HepG2 (cell line): ENCODE measurements around the gene CTSD. TPM values are rescaled to one million over a fixed set of nuclear protein-coding genes. Genes with fewer than 3 reads are reported as not detected.

ENCODE experiments used
- ATAC-seq: fragments of 200-7000 bp; cut with Tn5 transposase; 3 replicates; pipeline ENCODE4 v1.9.1; 2020; ENCODE audit warnings: mild to moderate bottlenecking, moderate library complexity
- BruUV-seq: library from RNA; stranded (reverse); fragments of 400-500 nt; replicated peaks from 2 replicates; lab custom pipeline; 2021; lab: Mats Ljungman, UMichigan
- CTCF ChIA-PET: fragments of 300-600 bp; formaldehyde crosslinking; extraction: SDS; loops from one replicate; lab custom pipeline; 2021; ENCODE audit warnings: low total read pairs, inconsistent platforms, low intra/inter-chr PET ratio; lab: Yijun Ruan, JAX
- POLR2A ChIA-PET: fragments of 350-600 bp; sonication (Branson Sonifier 250); formaldehyde crosslinking; loops from one replicate; lab custom pipeline; 2020; ENCODE audit warnings: antibody characterized with exemption, inconsistent platforms; lab: Yijun Ruan, JAX
- DNase-seq: peaks from one replicate; pipeline ENCODE4 v3.0.0-alpha.2; 2015; ENCODE audit warnings: low spot score
- FAIRE-seq: peaks from 3 replicates; lab custom pipeline; 2011; peaks lifted over from hg19 to GRCh38; lab: Jason Lieb, UNC
- H2AFZ ChIP-seq: one replicate; pipeline ENCODE4 v1.6.1; 2011; ENCODE audit warnings: low read length, inconsistent platforms
- H3K27ac ChIP-seq: fragments of 300-600 bp; 3 replicates; pipeline ENCODE4 v1.8.0; 2011; ENCODE audit warnings: mixed run types, mild to moderate bottlenecking, mixed read lengths, low read length, inconsistent platforms; ENCODE audit not compliant: insufficient read depth; ENCODE audit errors: extremely low read length
- H3K27me3 ChIP-seq, 2 experiments: fragments of 200-600 bp in 1 of 2; 2 replicates in 1 of 2; 3 replicates in 1 of 2; pipeline versions ENCODE4 v1.6.0 to v1.8.0; 2011; ENCODE audit warnings: low read length in 2 of 2, mild to moderate bottlenecking in 2 of 2, moderate library complexity in 2 of 2, inconsistent platforms in 1 of 2; ENCODE audit not compliant: insufficient read depth in 2 of 2, control insufficient read depth in 1 of 2
- H3K36me3 ChIP-seq, 2 experiments: fragments of 200-600 bp in 1 of 2; replicated peaks in 1 of 2; 2 replicates in 1 of 2; 3 replicates in 1 of 2; pipeline versions ENCODE4 v1.5.1 to v1.8.0; 2011; ENCODE audit warnings: low read length in 2 of 2, inconsistent platforms in 1 of 2; ENCODE audit not compliant: insufficient read depth in 2 of 2, control insufficient read depth in 1 of 2
- H3K4me1 ChIP-seq: 2 replicates; pipeline ENCODE4 v1.5.1; 2012; ENCODE audit warnings: low read length, inconsistent platforms; ENCODE audit not compliant: insufficient read depth
- H3K4me2 ChIP-seq: 2 replicates; pipeline ENCODE4 v1.6.0; 2011; ENCODE audit warnings: low read depth, low read length, inconsistent platforms
- H3K4me3 ChIP-seq, 3 experiments: fragments of 200-600 bp in 1 of 3; sonication (generic), shearing (Covaris generic) in 1 of 3; replicated peaks in 1 of 3; 2 replicates each; pipeline ENCODE4 v1.5.1; 2011 to 2016; ENCODE audit warnings: low read length in 3 of 3, inconsistent platforms in 2 of 3, low read depth in 2 of 3, mild to moderate bottlenecking in 2 of 3, control low read depth in 1 of 3, mixed read lengths in 1 of 3; ENCODE audit not compliant: insufficient read depth in 1 of 3
- H3K79me2 ChIP-seq: one replicate; pipeline ENCODE4 v1.6.1; 2011; ENCODE audit warnings: low read length, inconsistent platforms; ENCODE audit not compliant: insufficient read depth
- H3K9ac ChIP-seq: 2 replicates; pipeline ENCODE4 v1.6.0; 2011; ENCODE audit warnings: mild to moderate bottlenecking, low read depth, low read length, inconsistent platforms; ENCODE audit not compliant: insufficient read depth
- H3K9me3 ChIP-seq: 2 replicates; pipeline ENCODE4 v1.5.1; 2012; ENCODE audit warnings: mild to moderate bottlenecking, low read length
- H4K20me1 ChIP-seq: 2 replicates; pipeline ENCODE4 v1.6.0; 2011; ENCODE audit warnings: inconsistent platforms, mild to moderate bottlenecking, low read length, moderate library complexity; ENCODE audit not compliant: insufficient read depth
- AFF4 ChIP-seq: sonication (generic); formaldehyde crosslinking; IDR thresholded peaks from 2 replicates; pipeline ENCODE4 v1.4.0; 2020; ENCODE audit warnings: missing genetic modification reagents
- ATAD3A ChIP-seq: sonication (generic); formaldehyde crosslinking; IDR thresholded peaks from 2 replicates; pipeline ENCODE4 v1.4.0; 2020; ENCODE audit warnings: missing genetic modification reagents
- DPF2 ChIP-seq: sonication (generic); formaldehyde crosslinking; IDR thresholded peaks from 2 replicates; pipeline ENCODE4 v1.4.0; 2020; ENCODE audit warnings: mild to moderate bottlenecking, low read depth, missing genetic modification reagents, borderline replicate concordance
- HMG20A ChIP-seq: IDR thresholded peaks from 2 replicates; pipeline ENCODE4 v1.6.1; 2016; ENCODE audit warnings: borderline replicate concordance
- SMC3 ChIP-seq: IDR thresholded peaks from 2 replicates; pipeline ENCODE4 v1.6.1; 2011; ENCODE audit warnings: low read length, improper control_type of control experiment
- STAG1 ChIP-seq: sonication (generic); formaldehyde crosslinking; IDR thresholded peaks from 2 replicates; pipeline ENCODE4 v1.4.0; 2020; ENCODE audit warnings: missing genetic modification reagents
- THRA ChIP-seq: sonication (generic); formaldehyde crosslinking; IDR thresholded peaks from 2 replicates; pipeline ENCODE4 v1.4.0; 2020; ENCODE audit warnings: missing genetic modification reagents, borderline replicate concordance
- ZNF260 ChIP-seq: sonication (generic); formaldehyde crosslinking; IDR thresholded peaks from 2 replicates; pipeline ENCODE4 v1.4.0; 2020; ENCODE audit warnings: missing genetic modification reagents, low read depth, mild to moderate bottlenecking, borderline replicate concordance
- ZNF652 ChIP-seq: IDR thresholded peaks from 2 replicates; pipeline ENCODE4 v1.6.1; 2016; ENCODE audit warnings: low read depth, borderline replicate concordance
- ZNF891 ChIP-seq: sonication (generic); formaldehyde crosslinking; IDR thresholded peaks from 2 replicates; pipeline ENCODE4 v1.5.0; 2020; ENCODE audit warnings: mild to moderate bottlenecking, missing genetic modification reagents
- ZZZ3 ChIP-seq: sonication (generic); formaldehyde crosslinking; IDR thresholded peaks from 2 replicates; pipeline ENCODE4 v1.4.0; 2020; ENCODE audit warnings: missing genetic modification reagents, mild to moderate bottlenecking, borderline replicate concordance
- WGBS: methylation state at CpG from one replicate; pipeline ENCODE4 v1.1.6; 2017; ENCODE audit warnings: low lambda C conversion rate; 5-methylcytosine and 5-hydroxymethylcytosine counted together
- in situ Hi-C: cut with HindIII; loops from 2 replicates; pipeline ENCODE4 v1.10.0; 2017; ENCODE audit warnings: low pct_unique_long_range_greater_than_20kb; ENCODE audit not compliant: extremely low pct_ligation_motif_present
- intact Hi-C: fragments of 100-400 bp; cut with micrococcal nuclease; formaldehyde crosslinking; loops from one replicate; pipeline ENCODE4 v1.10.0; 2022; ENCODE audit not compliant: unreplicated experiment
- polyA plus RNA-seq, 8 experiments: library from polyadenylated mRNA; depleted of rRNA in 3 of 8; stranded (reverse) in 7 of 8; unstranded in 1 of 8; fragments of >200 nt; fragmentation: Illumina TruSeq in 4 of 8; extraction: Trizol in 4 of 8; gene quantifications; 2 replicates each; pipeline versions ENCODE4 v1.2.1 to v1.2.3, GENCODE V29; 2011 to 2016; ENCODE audit warnings: low read depth in 4 of 8, missing spikeins in 1 of 8, mixed read lengths in 1 of 8; ENCODE audit not compliant: insufficient read depth in 1 of 8
- total RNA-seq, 5 experiments: library from RNA; depleted of rRNA; stranded (reverse); fragments of >200 nt; fragmentation: Illumina TruSeq; extraction: Trizol; gene quantifications; 2 replicates each; pipeline ENCODE4 v1.2.3, GENCODE V29; 2016; ENCODE audit warnings: low read depth in 1 of 5
- TF ChIP-seq, protein P1 (sequence below): IDR thresholded peaks from 2 replicates; pipeline ENCODE4 v1.6.1; 2016; ENCODE audit warnings: low read depth, control low read depth
- TF ChIP-seq, protein P2 (sequence below): sonication (generic); formaldehyde crosslinking; IDR thresholded peaks from 2 replicates; pipeline ENCODE4 v1.4.0; 2020; ENCODE audit warnings: low read depth, mild to moderate bottlenecking, missing genetic modification reagents

CTSD gene
- total and polyA plus RNA-seq, 2 of the 13 experiments (the other 11 are each of a cell fraction or from before 2014, with no cell fraction given): 143 to 230 TPM

- 88% methylated on average over 16 of the region's 21 CpGs for WGBS
- TF ChIP-seq ZNF260 (CRISPR knock-in tag) (no peak), ZNF891 (CRISPR knock-in tag) (no peak), DPF2 (CRISPR knock-in tag) (no peak), ZNF652 (CRISPR knock-in tag) (no peak), HMG20A (CRISPR knock-in tag) (no peak), AFF4 (no peak), STAG1 (no peak), SMC3 (no peak), THRA (CRISPR knock-in tag) (no peak), ATAD3A (CRISPR knock-in tag) (no peak), ZZZ3 (CRISPR knock-in tag) (no peak)
- TF ChIP-seq, protein P1, sequence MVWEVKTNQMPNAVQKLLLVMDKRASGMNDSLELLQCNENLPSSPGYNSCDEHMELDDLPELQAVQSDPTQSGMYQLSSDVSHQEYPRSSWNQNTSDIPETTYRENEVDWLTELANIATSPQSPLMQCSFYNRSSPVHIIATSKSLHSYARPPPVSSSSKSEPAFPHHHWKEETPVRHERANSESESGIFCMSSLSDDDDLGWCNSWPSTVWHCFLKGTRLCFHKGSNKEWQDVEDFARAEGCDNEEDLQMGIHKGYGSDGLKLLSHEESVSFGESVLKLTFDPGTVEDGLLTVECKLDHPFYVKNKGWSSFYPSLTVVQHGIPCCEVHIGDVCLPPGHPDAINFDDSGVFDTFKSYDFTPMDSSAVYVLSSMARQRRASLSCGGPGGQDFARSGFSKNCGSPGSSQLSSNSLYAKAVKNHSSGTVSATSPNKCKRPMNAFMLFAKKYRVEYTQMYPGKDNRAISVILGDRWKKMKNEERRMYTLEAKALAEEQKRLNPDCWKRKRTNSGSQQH (CRISPR knock-in tag): no peak
- TF ChIP-seq, protein P2, sequence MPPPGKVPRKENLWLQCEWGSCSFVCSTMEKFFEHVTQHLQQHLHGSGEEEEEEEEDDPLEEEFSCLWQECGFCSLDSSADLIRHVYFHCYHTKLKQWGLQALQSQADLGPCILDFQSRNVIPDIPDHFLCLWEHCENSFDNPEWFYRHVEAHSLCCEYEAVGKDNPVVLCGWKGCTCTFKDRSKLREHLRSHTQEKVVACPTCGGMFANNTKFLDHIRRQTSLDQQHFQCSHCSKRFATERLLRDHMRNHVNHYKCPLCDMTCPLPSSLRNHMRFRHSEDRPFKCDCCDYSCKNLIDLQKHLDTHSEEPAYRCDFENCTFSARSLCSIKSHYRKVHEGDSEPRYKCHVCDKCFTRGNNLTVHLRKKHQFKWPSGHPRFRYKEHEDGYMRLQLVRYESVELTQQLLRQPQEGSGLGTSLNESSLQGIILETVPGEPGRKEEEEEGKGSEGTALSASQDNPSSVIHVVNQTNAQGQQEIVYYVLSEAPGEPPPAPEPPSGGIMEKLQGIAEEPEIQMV (CRISPR knock-in tag): no peak
- no peaks in the 10 kb centered on the region for H3K9me3 ChIP-seq
- no peak overlapping the region for H3K27ac ChIP-seq
- FAIRE-seq (no peak), DNase-seq (no peak), ATAC-seq (no peak; the same call in 2 of the 3 replicates)
- H3K4me1 ChIP-seq: peaks cover 22% of the 10 kb centered on the region; the same call in 1 of the 2 replicates
- H3K27me3 ChIP-seq: peaks cover 3 to 10% of the 10 kb centered on the region in 2 experiments; a peak in 2 of 5 replicates
- CTCF ChIA-PET: no interaction called here
- H3K9ac ChIP-seq: no peak overlapping the region
- POLR2A ChIA-PET: no interaction called here
- no peak overlapping the region for H3K4me2 ChIP-seq
- H2AFZ ChIP-seq: no peak overlapping the region
- intact Hi-C loops: no loop called here
- no peaks in the 10 kb centered on the region for H3K36me3 ChIP-seq
- in situ Hi-C loops: no loop called here
- no peaks in the 10 kb centered on the region; the same call in 1 of the 2 replicates for H4K20me1 ChIP-seq
- no peaks in the 10 kb centered on the region for H3K79me2 ChIP-seq
- H3K4me3 ChIP-seq: no peak overlapping the region
- no TSS peak for BruUV-seq
These were observed 16.6 kb downstream of the CTSD start for GRCh38 chr11:1746956-1747752.
